Measurements from ENCODE around the gene ANKRD17.

ANKRD17 gene

DNA sequence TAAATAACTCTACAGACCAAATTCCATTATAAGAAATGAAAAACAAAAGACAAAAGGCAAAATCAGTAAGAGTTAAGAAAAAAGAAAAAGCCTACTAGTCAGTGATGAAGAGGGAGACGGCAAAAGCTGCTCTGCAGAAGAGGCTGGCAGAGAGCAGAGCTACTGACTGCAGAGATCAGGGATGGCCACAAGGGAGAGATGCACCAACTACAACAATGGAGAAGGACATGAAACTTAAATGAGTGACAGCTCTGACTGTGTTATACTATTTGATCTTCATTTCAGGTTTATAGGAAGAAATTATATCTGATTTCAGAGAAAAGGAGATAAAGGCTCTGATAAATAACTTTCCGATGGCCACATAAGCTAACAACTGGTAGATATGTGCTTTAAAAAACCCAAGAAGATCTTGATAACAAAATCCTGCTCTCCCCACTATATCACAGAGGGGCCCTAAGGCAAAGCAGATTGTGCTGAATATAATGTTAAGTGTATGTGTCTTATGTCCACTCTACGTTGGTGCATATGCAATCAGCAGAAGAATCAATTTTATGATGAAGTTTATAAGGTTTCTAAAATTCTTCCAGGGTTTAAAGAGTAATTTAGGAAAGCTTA, 130.7 kb downstream of the ANKRD17 start:
- no peak for DNase-seq
- peak; percentile 81 for ATAC-seq (ENCODE audit: insufficient read depth, low read depth)

GRCh38 chr4:73109493-73109892, 149.1 kb downstream of the ANKRD17 start:
- Histone ChIP-seq H3K9ac (ENCODE audit: low read depth, low read length) (no peak overlapping the region), H3K79me2 (ENCODE audit: insufficient read depth, low read length) (no peaks in the 10 kb centered on the region), H3K9me3 (ENCODE audit: insufficient read depth, low read length, severe bottlenecking) (no peaks in the 10 kb centered on the region), H3K27me3 (ENCODE audit: insufficient read depth, low read length, poor library complexity) (no peaks in the 10 kb centered on the region), H3K27ac (ENCODE audit: low read length) (no peak overlapping the region), H3K36me3 (ENCODE audit: insufficient read depth, low read length) (peaks cover 66% of the 10 kb centered on the region), H2AFZ (ENCODE audit: low read depth, low read length) (no peak overlapping the region), H4K20me1 (ENCODE audit: insufficient read depth, low read length) (no peaks in the 10 kb centered on the region), H3K4me2 (ENCODE audit: insufficient read depth, low read length) (no peak overlapping the region), H3K4me3 (ENCODE audit: low read depth in 1 of 2, low read length in 2 of 2) (no peak overlapping the region), H3K4me1 (ENCODE audit: insufficient read depth, low read length) (no peaks in the 10 kb centered on the region)
- no peak for TF ChIP-seq EZH2 (IDR thresholded peaks at IDR 0.05; ENCODE audit: borderline replicate concordance, low read depth, low read length, severe bottlenecking)
- TF ChIP-seq, protein P1, sequence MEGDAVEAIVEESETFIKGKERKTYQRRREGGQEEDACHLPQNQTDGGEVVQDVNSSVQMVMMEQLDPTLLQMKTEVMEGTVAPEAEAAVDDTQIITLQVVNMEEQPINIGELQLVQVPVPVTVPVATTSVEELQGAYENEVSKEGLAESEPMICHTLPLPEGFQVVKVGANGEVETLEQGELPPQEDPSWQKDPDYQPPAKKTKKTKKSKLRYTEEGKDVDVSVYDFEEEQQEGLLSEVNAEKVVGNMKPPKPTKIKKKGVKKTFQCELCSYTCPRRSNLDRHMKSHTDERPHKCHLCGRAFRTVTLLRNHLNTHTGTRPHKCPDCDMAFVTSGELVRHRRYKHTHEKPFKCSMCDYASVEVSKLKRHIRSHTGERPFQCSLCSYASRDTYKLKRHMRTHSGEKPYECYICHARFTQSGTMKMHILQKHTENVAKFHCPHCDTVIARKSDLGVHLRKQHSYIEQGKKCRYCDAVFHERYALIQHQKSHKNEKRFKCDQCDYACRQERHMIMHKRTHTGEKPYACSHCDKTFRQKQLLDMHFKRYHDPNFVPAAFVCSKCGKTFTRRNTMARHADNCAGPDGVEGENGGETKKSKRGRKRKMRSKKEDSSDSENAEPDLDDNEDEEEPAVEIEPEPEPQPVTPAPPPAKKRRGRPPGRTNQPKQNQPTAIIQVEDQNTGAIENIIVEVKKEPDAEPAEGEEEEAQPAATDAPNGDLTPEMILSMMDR (IDR thresholded peaks at IDR 0.05; ENCODE audit: borderline replicate concordance, extremely low read depth, low read length, poor library complexity, severe bottlenecking): no peak
- DNase-seq (no peak), ATAC-seq (ENCODE audit: insufficient read depth, low read depth) (no peak)

More for the DNA sequence above, 130.7 kb downstream of the ANKRD17 start:
- Histone ChIP-seq H3K36me3 (ENCODE audit: insufficient read depth, low read length) (peaks cover 80% of the 10 kb centered on the region), H3K4me1 (ENCODE audit: insufficient read depth, low read length) (no peaks in the 10 kb centered on the region), H2AFZ (ENCODE audit: low read depth, low read length) (no peak overlapping the region), H3K4me3 (ENCODE audit: low read depth in 1 of 2, low read length in 2 of 2) (no peak overlapping the region), H3K79me2 (ENCODE audit: insufficient read depth, low read length) (peaks cover 17% of the 10 kb centered on the region; the same call in 1 of the 2 replicates), H3K27me3 (ENCODE audit: insufficient read depth, low read length, poor library complexity) (no peaks in the 10 kb centered on the region), H3K9ac (ENCODE audit: low read depth, low read length) (no peak overlapping the region), H3K4me2 (ENCODE audit: insufficient read depth, low read length) (no peak overlapping the region), H3K27ac (ENCODE audit: low read length) (no peak overlapping the region), H3K9me3 (ENCODE audit: insufficient read depth, low read length, severe bottlenecking) (no peaks in the 10 kb centered on the region), H4K20me1 (ENCODE audit: insufficient read depth, low read length) (no peaks in the 10 kb centered on the region)
- TF ChIP-seq, protein P1 (IDR thresholded peaks at IDR 0.05; ENCODE audit: borderline replicate concordance, extremely low read depth, low read length, poor library complexity, severe bottlenecking): peak; percentile 44
- TF ChIP-seq EZH2 (IDR thresholded peaks at IDR 0.05; ENCODE audit: borderline replicate concordance, low read depth, low read length, severe bottlenecking): no peak

DNA sequence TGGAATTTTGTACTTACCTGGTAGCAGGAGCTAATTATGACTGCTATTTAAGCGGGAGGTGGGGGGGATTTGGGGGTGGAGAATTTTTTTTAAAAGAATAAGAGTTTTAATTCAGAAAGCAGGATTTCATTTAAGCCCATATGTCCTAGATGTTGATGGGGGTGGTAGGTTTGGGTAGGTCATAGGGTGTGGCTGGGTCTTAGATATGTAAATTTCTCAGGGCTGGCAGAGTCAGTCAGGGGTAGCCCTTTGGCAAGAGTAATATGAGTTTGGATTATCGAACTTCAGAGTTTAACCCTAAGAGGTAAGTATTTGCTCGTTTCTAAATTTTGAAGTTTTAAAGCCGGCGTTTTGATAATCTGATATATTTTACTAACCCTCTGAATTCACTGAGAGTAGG, 153.9 kb downstream of the ANKRD17 start:
- H3K79me2 ChIP-seq (ENCODE audit: insufficient read depth, low read length): no peaks in the 10 kb centered on the region
- H3K9me3 ChIP-seq (ENCODE audit: insufficient read depth, low read length, severe bottlenecking): no peaks in the 10 kb centered on the region
- no peak overlapping the region for H2AFZ ChIP-seq (ENCODE audit: low read depth, low read length)
- H3K4me1 ChIP-seq (ENCODE audit: insufficient read depth, low read length): no peaks in the 10 kb centered on the region
- TF ChIP-seq EZH2 (IDR thresholded peaks at IDR 0.05; ENCODE audit: borderline replicate concordance, low read depth, low read length, severe bottlenecking): no peak
- TF ChIP-seq, protein P1 (IDR thresholded peaks at IDR 0.05; ENCODE audit: borderline replicate concordance, extremely low read depth, low read length, poor library complexity, severe bottlenecking): no peak
- H3K27me3 ChIP-seq (ENCODE audit: insufficient read depth, low read length, poor library complexity): no peaks in the 10 kb centered on the region
- no peak overlapping the region for H3K4me3 ChIP-seq (ENCODE audit: low read depth in 1 of 2, low read length in 2 of 2)
- H4K20me1 ChIP-seq (ENCODE audit: insufficient read depth, low read length): no peaks in the 10 kb centered on the region
- peaks cover 69% of the 10 kb centered on the region for H3K36me3 ChIP-seq (ENCODE audit: insufficient read depth, low read length)
- no peak for DNase-seq
- no peak overlapping the region for H3K27ac ChIP-seq (ENCODE audit: low read length)
- H3K4me2 ChIP-seq (ENCODE audit: insufficient read depth, low read length): no peak overlapping the region
- no peak overlapping the region for H3K9ac ChIP-seq (ENCODE audit: low read depth, low read length)
- no peak for ATAC-seq (ENCODE audit: insufficient read depth, low read depth)
